Brain pericyte (primary cell): ENCODE results near the gene NPY1R.

Experiments used
- DNase-seq: peaks from one replicate; pipeline ENCODE4 v3.0.0-alpha.2; 2012; ENCODE audit warnings: low read depth, low spot score

Gene NPY1R

DNA sequence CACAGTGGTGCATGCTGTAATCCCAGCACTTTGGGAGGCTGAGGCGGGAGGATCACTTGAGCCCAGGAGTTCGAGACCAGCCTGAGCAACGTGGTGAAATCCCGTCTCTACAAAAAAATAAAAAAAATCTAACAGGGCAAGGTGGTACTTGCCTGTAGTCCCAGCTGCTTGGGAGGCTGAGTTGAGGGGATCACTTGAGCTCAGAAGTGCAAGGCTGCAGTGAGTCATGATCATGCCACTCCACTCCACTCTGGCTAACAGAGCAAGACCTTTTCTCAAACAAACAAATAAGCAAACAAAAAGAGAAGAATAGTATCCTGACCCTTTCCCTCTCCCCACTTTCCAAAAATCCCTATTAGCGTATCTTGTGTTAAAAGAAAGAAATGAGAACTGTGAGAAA, 52.7 kb downstream of the NPY1R start:
- no peak for DNase-seq

- DNase-seq, result no peak
Measured at GRCh38 chr4:163274861-163275260, 57.5 kb downstream of the NPY1R start.
